ENCODE data around the gene S100A6. TPM values are rescaled to one million over a fixed set of nuclear protein-coding genes. Genes with fewer than 3 reads are reported as not detected.
A peak's percentile ranks its signal among the peaks of the same experiment; 100 is the strongest.
"Not testable (repeated sequence)": the region's sequence is repeated elsewhere in the genome, so short reads cannot be mapped to it uniquely, and the experiment has no call there.

Gene S100A6
- polyA plus RNA-seq, 1 donor = 187 TPM

DNA sequence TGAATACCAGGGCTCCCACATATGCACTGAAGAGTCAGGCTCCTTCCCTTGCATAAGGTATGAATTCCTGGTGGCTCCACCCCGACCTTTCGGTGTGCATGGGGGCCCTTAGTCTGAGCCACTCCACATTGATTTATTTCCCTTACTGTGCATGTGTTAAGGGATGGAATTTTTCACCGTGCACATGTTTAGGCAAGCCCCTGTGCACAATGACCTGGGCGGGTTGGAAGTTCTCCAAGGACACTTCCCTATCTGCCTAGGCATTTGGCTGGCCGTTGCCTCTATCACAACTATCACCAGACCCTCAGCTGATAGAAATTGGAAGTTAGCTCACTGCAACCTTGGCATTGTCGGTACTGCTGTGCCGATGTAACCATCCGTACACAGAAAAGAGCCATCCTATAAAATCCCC lies 9.7 kb downstream of the S100A6 start:
- no peak for DNase-seq

GRCh38 chr1:153525088-153525728 lies 10.6 kb downstream of the S100A6 start:
- DNase-seq = no peak

- DNase-seq = not testable (repeated sequence)
These were observed 13.3 kb downstream of the S100A6 start for GRCh38 chr1:153522353-153523048.

GRCh38 chr1:153521808-153522207 lies 14.0 kb downstream of the S100A6 start:
- DNase-seq = not testable (repeated sequence)

DNA sequence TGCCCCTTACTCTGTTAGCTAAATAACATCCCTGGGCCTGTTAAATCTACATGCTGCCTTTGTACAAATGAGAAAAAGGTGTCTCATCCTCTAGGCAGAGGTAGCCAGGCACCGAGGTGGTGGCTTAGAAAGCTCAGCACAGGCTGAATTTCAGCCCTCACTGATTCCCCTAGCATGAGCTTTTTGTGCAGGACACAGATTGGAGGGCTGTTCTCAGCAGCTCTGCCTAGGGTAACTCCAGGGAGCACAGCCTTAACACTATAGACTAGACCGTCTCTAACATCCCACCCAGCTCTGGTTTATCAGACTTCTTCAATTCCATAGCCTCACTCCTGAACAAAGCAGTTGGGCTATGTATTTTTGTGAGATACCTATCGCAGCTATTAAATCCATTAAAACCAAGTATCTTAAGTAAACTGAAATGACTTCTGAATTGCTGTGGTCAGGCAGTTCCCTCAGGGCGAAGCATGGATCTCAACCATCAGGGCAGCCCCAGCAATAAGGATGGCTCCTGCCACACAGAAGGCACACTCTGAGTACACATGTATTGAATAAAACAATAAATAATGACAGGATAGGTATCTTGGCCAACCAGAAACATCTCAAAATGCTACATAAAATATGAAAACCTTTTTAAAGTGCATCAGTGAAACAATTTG lies 14.8 kb downstream of the S100A6 start:
- DNase-seq = no peak

DNA sequence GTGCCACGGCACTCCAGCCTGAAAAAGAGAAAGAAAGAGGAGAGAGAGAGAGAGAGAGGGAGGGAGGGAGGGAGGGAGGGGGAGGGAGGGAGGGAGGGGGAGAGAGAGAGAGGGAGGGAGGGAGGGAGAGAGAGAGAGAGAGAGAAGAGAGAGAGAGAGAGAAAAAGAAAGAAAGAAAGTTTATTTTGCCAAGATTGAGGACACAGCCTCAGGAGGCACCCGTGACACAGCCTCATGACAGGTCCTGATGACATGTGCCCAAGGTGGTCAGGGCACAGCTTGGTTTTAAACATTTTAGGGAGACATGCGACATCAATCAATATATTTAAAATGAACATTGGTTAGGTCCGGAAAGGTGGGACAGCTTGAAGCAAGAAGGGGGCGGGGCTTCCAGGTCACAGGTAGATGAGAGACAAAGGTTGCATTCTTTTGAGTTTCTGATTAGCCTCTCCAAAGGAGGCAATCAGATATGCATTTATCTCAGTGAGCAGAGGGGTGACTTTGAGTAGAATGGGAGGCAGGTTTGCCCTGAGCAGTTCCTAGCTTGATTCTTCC lies 15.6 kb downstream of the S100A6 start:
- not testable (repeated sequence) for DNase-seq

- DNase-seq = no peak
These were observed 16.5 kb downstream of the S100A6 start for GRCh38 chr1:153519242-153519641.

DNA sequence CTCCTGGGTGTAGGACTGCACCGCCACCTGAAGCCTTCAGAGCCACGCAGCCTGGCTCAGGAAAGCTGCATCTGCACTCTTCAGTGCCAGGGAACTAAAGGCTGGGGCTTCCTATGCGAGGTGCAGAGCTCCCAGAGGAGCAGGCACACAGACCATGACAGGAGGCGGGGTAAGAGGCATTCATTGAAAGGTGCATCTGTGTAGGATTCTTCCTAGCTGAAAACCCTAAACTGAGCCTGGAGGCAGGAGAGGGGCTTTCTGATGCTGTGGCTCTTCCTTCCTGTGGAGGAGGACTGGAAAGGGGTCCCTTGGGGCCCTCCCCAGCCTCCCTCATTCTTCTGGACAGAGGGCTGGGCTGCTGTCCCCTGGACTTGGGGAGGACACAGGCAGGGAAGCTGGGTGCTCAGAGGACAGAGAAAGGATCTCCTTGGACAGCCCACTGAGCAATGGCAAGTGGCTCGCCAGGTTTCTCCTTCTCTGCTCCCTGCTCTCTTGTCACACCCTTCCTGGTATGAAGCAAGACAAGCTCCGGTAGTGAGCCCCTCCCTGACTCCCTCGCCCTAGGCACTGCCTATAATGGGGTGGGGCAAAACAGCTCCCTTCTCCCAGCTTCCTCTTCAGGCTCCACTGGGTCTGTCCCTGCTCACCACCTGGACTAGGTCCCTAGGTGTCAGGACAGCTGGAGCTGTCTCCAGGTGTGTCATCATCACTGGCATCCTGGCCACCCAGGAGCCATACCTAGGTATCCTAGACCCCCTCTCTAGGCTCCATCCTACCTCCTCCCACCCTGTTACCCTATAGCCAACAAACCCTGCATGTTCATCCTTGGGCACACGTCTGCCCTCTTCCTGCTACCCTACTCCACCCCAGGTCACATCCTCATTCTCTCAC lies 20.0 kb downstream of the S100A6 start:
- no peak for DNase-seq

DNA sequence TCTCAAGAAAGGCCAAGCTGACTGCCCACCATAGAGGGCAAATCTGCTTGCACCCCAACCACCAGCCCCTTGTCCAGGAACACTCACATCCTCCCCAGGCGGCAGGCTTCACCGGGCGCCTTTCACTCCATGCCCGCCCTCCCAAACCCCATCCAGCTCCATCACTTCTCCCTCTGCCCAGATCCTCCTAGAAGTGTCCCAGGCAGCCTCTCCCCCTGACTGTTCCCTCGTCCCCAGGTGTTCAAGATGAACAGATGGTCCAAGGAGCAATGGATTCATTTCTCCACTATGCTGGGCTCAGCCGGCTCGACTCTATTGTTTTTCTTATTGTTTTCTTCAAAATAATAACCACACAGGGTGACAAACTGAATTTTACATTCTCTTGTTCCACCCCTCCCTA lies 22.1 kb downstream of the S100A6 start:
- DNase-seq = no peak

GRCh38 chr1:153513023-153513422 lies 22.8 kb downstream of the S100A6 start:
- no peak for DNase-seq

- peak; percentile 81 for DNase-seq
These were observed 24.8 kb downstream of the S100A6 start for GRCh38 chr1:153510984-153511410.

DNA sequence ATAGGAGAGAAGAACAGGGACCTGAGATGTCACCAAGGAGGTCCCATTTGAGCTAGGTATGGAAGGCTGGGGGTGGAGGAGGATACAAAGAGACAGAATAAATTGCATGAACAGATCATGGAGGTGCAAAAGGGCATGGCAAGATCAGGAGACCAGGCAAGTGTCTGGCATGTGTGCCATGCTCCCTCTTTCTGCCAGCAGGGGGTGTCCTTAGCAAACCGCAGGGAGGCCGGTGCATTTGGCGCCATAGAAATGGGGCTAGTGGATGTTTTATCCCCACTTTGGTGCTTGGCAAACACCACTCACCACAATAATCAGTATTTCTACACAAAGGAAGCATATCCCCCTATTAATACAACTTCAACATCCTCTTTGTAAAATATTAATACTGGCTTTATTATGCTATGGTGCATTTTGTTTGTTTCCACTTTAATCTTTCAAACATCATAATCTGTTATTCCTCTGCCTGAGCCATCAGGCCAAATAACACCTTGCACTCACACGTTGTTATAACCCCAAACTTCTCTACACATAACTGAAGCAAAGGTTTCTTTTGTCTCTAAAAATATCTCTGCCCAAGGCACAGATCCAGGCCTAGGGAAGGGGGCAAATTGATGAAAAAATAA lies 25.9 kb downstream of the S100A6 start:
- no peak for DNase-seq

DNA sequence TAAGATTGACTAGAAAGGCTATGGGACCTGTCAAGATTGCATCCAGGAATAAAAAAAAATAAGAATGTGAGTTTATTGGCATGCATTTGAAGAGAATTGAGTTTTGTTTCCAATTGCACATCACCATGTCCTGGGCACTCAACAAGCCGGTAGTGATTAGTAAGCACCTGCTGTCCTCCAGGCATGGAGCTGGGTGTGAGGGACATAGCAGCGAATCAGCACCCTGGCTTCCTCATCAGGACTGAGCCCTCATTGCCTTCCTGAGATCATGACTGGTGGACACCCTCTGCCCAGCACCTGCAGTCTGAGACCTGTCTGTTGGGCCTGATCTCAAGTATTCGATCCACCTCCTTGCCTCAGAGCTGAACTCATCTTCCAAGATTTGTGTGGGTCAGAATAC lies 26.8 kb downstream of the S100A6 start:
- DNase-seq = no peak

- no peak for DNase-seq
These were observed 27.7 kb downstream of the S100A6 start for GRCh38 chr1:153507926-153508583.

DNA sequence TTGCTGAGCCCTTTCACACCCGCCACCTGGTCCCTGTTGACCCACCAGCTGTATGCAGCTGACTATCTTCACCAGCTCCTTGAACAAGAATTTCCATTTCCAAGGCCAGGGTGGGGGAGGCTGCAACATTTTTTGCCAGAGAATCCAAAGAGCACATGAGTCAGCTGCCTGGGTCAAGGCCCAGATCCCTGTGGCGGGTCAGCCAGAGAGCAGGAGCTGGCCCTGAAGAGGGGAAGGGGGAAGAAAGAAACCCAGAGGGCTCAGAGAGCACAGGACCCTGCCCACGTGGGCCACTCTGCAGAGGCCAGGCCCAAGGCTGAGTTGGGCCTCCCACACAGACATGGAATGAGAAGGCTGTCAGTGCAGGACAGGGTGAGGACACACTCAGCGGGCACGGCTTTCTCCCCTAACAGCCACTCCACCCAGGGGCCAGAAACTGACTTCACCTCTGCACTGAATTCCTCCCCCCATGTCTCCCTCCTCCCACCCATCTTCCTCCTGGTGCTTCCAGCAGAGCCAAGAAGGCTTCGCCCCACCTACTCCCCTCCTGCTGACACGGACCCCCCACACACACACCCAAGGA lies 28.9 kb downstream of the S100A6 start:
- DNase-seq = peak; percentile 93

DNA sequence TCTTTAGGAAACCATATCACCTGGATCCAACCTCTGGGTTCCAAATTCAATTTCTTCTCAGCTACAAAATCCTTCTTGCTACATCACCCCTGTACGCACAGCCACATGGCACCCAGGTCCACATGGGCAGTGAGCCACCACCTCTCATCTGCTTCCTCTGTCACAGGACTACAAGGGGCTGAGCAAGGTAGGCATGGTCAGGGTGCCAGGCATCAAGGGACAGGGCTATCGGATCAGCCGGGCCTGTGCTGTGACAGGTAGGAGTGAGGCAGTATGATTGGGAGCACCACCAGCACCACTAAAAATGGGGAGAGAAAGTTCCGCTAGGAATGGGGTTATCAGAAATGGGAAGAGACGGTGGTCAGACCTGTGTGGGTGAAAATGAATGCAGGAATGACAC lies 29.4 kb downstream of the S100A6 start:
- no peak for DNase-seq

- no peak for DNase-seq
These were observed 30.2 kb downstream of the S100A6 start for GRCh38 chr1:153505576-153505975.

GRCh38 chr1:153503766-153504165 lies 32.0 kb downstream of the S100A6 start:
- no peak for DNase-seq

DNA sequence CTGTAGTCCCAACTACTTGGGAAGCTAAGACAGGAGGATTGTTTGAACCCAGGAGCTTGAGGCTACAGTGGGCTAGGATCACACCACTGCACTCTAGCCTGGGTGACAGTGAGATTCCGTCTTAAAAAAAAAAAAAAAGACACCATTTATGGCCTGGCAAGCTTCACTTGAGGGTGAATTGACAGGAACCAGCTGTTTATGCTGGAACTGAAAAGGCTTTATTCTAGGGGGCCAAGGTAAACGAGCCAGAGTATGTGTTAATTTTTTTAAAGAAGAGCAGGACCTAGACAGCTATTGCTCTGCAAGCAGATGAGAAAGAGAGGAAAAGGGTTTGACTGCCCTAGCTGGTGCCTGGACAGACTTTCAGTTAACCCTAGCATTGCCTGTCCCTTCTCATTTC lies 37.0 kb downstream of the S100A6 start:
- no peak for DNase-seq

GRCh38 chr1:153495536-153495935 lies 40.3 kb downstream of the S100A6 start:
- DNase-seq = no peak

GRCh38 chr1:153494976-153495535 lies 40.7 kb downstream of the S100A6 start:
- DNase-seq = peak; percentile 70

All from hindlimb muscle (tissue), 1 donor.